Activated CD4-positive, alpha-beta T cell treated with anti-CD3 and anti-CD28 coated beads for 48 hours (primary cell): ENCODE results near the gene IQCM.
"Not testable (repeated sequence)": the region's sequence is repeated elsewhere in the genome, so short reads cannot be mapped to it uniquely, and the experiment has no call there.

ENCODE experiments used
- DNase-seq: peaks from one replicate; pipeline ENCODE4 v3.0.0-alpha.2; 2020

IQCM gene

GRCh38 chr4:149553959-149554520, 261.6 kb downstream of the IQCM start:
- no peak for DNase-seq

GRCh38 chr4:149552601-149553000, 263.0 kb downstream of the IQCM start:
- DNase-seq: no peak

- DNase-seq: no peak
Measured at GRCh38 chr4:149549911-149550310, 265.7 kb downstream of the IQCM start.

- no peak for DNase-seq
Measured at GRCh38 chr4:149534779-149535178, 280.9 kb downstream of the IQCM start.

GRCh38 chr4:149531861-149532260, 283.8 kb downstream of the IQCM start:
- no peak for DNase-seq

- DNase-seq: no peak
Measured at GRCh38 chr4:149523039-149523438, 292.6 kb downstream of the IQCM start.

- no peak for DNase-seq
Measured at GRCh38 chr4:149521611-149522425, 293.8 kb downstream of the IQCM start.

GRCh38 chr4:149518471-149518870, 297.2 kb downstream of the IQCM start:
- DNase-seq: no peak

GRCh38 chr4:149513081-149513480, 302.6 kb downstream of the IQCM start:
- DNase-seq: no peak

GRCh38 chr4:149512501-149512900, 303.1 kb downstream of the IQCM start:
- DNase-seq: no peak

GRCh38 chr4:149511558-149512298, 303.9 kb downstream of the IQCM start:
- DNase-seq: no peak

GRCh38 chr4:149507309-149507708, 308.3 kb downstream of the IQCM start:
- not testable (repeated sequence) for DNase-seq

GRCh38 chr4:149500806-149501205, 314.8 kb downstream of the IQCM start:
- no peak for DNase-seq

GRCh38 chr4:149499726-149500125, 315.9 kb downstream of the IQCM start:
- no peak for DNase-seq

GRCh38 chr4:149498246-149498645, 317.4 kb downstream of the IQCM start:
- no peak for DNase-seq

- DNase-seq: no peak
Measured at GRCh38 chr4:149493492-149493891, 322.2 kb downstream of the IQCM start.

- no peak for DNase-seq
Measured at GRCh38 chr4:149489321-149489720, 326.3 kb downstream of the IQCM start.

GRCh38 chr4:149486861-149487260, 328.8 kb downstream of the IQCM start:
- DNase-seq: no peak

GRCh38 chr4:149468669-149469068, 347.0 kb downstream of the IQCM start:
- not testable (repeated sequence) for DNase-seq

- no peak for DNase-seq
Measured at GRCh38 chr4:149466446-149466845, 349.2 kb downstream of the IQCM start.

GRCh38 chr4:149465955-149466354, 349.7 kb downstream of the IQCM start:
- DNase-seq: no peak

- DNase-seq: no peak
Measured at GRCh38 chr4:149443537-149443936, 372.1 kb downstream of the IQCM start.

- DNase-seq: no peak
Measured at GRCh38 chr4:149441338-149441737, 374.3 kb downstream of the IQCM start.

GRCh38 chr4:149426461-149426860, 389.2 kb downstream of the IQCM start:
- DNase-seq: no peak
